SK-N-MC (cell line): ENCODE data around the gene AGBL1.

Source experiments
- EZH2 ChIP-seq: fragments of 200-600 bp; sonication (generic); IDR thresholded peaks from one replicate; pipeline ENCODE4 v1.6.1; 2017; ENCODE audit warnings: antibody characterized with exemption
- FOXP2 ChIP-seq: optimal IDR thresholded peaks from 2 replicates; pipeline ENCODE3; 2011; ENCODE audit warnings: mild to moderate bottlenecking, moderate library complexity; ENCODE audit not compliant: insufficient read depth; ENCODE audit errors: extremely low read length, control extremely low read depth
- POLR2AphosphoS5 ChIP-seq: IDR thresholded peaks from 2 replicates; pipeline ENCODE4 v1.6.1; 2012; ENCODE audit warnings: mild to moderate bottlenecking, low read depth, low read length, borderline replicate concordance

GRCh38 chr15:86183596-86184491, 104.2 kb downstream of the AGBL1 start:
- no peak for TF ChIP-seq EZH2
- TF ChIP-seq POLR2AphosphoS5 = no peak
- no peak for TF ChIP-seq FOXP2
